Measurements from ENCODE around the gene SPACA7. TPM values are rescaled to one million over a fixed set of nuclear protein-coding genes. Genes with fewer than 3 reads are reported as not detected.

Gene SPACA7
- total RNA-seq, 2 experiments from 2014 or later = not detected

DNA sequence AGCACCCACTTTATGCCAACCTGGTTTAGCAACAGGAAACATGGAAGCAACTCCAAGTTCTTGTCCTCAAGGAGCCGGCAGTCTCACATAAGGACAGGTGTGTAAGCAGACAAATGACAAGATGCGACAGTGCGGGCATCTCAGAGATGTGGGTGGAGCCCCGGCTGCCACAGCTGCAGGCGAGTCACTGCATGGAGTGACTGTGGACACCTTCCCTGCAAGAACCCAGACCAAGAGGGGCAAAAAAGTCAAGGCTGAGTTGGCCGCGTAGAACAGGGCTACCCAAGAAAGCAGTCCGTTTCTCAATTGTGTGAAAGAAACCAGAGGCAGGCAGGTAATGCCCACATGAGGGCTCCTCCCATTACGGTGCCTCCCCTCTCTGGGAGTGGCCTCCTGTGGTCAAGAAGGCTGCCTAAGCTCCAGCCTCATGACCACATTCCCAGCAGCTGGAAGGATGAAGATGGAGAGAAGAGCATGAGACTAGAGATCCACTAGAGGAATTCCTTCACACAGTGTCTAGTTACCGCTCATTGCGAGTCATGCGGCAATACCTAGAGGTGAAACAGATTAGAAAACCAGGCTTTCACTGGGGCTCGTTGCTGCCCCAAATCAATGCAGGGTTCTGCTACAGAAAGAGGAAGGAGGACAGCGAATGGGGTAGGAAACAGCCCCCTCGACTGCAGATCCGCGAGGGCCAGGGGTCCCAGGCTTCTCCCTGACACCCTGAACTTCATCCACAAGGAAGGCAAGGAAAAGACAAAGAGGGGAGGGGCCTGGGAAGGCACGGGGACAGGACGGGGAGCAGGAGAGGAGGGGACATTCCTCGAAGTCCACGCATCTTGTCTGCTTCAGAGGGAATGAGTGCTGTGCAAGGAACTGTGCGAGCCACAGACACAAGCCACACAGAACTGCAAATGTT, 80.2 kb downstream of the SPACA7 start:
- POLR2A ChIA-PET = no interaction called here
- CTCF ChIA-PET = no interaction called here

- CTCF ChIA-PET = no interaction called here
- POLR2A ChIA-PET = no interaction called here
Measured at GRCh38 chr13:112457081-112457480, 80.9 kb downstream of the SPACA7 start.

DNA sequence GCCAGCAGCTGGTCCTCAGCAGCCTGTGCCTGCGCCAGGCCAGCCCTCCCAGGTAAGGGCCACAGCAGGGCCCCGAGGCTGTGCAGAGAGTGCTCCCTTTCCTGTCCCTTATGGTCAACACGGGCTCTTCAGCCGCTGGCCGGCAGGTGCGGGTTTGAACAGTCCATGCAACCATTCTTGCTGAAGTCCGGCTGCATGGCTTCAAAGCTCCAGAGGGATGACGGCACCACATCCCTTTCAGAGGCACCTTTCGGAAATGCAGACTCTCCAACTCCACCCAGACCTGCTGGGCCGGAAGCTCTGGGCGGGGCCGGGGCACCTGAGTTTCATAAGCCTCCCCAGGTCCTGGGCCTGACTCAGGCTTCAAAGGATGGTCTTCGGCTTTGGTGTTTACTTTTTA, 81.3 kb downstream of the SPACA7 start:
- POLR2A ChIA-PET = no interaction called here
- CTCF ChIA-PET = no interaction called here

DNA sequence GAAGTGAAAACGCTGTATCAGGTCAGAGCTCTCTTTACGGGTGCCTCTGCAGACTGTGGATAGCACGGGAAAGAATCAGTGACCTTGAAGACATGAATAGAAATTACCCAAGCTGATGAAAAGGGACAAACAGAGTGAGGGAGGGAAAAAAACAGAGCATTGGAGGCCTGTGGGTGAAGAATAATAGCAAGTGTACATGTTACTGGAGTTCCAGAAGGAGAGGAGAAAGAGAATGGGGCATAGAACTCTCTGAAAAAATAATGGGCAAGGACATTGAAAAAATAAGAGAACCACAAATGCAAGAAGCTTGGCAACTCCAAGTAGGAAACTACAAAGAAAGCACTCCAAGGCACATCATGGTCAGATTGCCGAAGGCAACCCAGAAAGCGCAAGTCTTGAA, 86.3 kb downstream of the SPACA7 start:
- POLR2A ChIA-PET = no interaction called here
- CTCF ChIA-PET = no interaction called here

DNA sequence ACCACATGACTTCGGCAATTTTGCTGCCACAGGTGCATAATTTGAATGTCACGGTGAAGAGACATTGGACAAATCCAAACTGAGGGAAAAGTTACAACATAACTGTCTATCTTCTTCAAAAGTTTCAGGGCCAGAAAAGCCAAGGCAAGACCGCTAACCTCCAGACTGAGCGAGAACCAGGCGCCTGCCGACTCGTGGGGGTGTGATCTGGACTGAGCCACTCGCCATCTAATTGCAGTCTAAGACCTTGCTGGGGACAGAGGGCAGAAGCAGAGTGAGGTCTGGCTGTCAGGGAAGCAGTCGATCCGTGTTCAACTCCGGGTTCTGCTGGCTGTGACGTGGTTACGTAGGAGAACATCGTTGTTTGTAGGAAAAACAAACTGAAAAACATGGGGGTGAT, 88.6 kb downstream of the SPACA7 start:
- CTCF ChIA-PET = no interaction called here
- POLR2A ChIA-PET = no interaction called here

GRCh38 chr13:112465251-112466131, 89.3 kb downstream of the SPACA7 start:
- ChIA-PET POLR2A (no interaction called here), CTCF (no interaction called here)

DNA sequence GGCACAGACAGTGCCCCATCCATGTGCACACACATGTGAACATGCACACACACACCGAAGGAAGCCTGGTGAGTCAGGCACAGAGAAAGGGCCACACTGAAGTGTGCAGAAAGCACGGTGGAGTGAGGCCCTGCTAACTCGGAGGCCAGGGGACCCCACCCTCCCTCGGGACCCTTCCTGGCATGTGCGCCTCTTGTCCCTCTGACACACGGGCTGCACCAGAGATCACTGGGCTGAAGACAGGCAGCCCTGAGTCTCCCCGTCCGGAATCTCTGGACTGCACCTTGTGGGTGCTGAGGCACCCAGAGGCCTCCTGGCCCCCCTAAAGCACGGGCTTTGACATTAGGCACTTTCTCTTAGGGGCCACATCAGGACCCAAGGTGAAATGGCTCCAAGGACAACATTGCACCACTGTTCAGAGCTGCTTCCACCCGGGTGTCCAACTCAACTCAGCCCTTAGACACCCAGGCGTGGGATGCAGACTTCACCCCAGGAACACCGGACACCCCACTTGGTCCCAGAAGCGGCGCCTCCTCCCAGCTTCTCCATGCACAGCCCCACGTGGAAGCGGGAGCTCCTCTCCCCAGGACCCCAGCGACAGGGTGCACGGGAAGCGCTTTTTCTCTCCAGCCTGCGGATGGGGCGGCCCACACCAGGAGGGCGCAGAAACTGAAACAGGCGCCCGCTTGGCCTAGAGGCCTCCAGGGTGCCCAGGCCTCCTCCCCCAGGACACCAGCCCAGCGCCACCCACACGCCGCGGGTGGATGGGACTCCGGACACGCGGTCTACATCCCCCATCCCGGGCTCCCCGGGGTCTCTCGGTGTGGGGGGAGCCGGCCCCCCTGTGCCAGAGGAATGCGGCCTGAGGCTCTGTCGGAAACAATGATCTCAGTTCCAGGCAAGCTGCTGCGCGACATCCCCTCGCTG, 90.2 kb downstream of the SPACA7 start:
- ChIA-PET CTCF (no interaction called here), POLR2A (no interaction called here)

DNA sequence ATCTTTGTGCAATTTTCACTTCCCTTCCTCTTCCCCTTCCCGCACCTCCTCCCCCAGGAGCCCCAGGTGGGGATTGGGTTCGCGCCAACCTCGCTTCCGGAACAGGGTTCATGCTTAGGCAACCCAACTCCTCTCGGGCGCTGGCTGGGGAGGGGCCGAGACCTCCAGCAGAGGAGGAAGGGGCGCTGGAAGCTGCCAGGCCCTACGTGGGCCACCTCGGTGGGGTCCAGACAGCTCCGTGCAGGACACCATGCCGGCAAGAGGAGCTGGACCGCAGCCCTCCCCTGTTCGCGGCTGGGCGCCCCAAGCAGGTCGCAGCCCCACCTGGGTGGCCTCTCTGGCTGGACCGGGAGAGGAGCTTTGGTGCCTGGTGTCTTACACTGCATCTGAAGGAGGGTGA, 91.1 kb downstream of the SPACA7 start:
- ChIA-PET POLR2A (no interaction called here), CTCF (no interaction called here)

DNA sequence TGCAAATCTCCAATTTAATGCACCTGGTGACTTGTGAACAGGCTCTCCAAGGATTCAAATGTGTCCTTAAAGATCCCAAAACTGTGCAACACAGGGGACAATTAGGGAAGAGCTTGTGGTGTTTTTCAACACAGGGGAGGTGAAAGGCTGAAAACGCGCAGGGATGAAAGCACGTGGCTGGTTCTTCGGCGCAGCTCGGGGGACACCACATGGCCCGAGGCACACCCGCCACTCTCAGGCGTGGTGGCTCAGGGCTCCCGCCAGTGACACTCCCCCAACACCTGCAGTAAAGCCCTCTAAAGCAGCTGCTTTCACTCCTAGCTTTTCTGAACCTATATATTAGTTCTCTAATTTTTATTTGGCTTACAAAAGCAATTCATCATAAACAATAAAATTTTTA, 91.9 kb downstream of the SPACA7 start:
- POLR2A ChIA-PET = no interaction called here

GRCh38 chr13:112469071-112469745, 93.1 kb downstream of the SPACA7 start:
- CTCF ChIA-PET = no interaction called here
- POLR2A ChIA-PET = no interaction called here

More for the DNA sequence above, 91.9 kb downstream of the SPACA7 start:
- CTCF ChIA-PET = no interaction called here

DNA sequence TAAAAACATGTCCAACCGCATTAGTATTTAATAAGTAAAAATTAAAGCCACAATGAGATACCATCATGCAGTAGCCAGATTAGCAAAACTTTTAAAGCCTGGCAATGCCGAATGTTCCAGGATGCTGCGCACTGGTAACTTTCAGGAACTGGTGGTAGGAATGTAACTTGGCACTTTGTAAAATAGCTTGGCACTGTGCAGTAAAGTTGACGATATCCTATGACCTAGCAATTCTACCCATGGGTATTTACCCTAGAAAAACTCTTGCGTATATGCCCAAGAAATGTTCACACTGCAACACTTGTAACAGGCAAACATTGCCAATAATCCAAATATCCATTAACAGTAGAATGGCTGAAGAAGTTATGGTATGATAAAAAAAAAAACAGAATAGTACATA, 97.7 kb downstream of the SPACA7 start:
- POLR2A ChIA-PET = no interaction called here
- CTCF ChIA-PET = no interaction called here

DNA sequence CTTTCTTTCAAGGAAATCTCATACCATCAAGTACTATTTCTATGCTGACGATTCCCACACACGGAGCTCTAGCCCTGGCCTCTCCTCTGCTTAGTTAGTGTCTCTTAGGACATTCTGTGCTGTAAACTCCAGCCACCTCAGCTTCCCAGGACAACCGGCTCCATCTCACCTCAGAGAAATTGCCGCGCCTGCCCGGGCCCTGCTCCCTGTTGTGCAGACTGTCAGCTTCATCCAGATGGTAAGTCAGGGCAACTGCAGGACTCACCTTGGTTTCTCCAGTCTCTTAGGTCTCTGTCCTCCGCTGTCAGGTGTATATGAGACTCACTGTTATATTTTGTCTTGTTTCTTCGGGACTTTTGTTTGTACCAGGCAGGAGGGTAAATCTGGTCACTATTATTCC, 98.7 kb downstream of the SPACA7 start:
- CTCF ChIA-PET = no interaction called here
- POLR2A ChIA-PET = no interaction called here

DNA sequence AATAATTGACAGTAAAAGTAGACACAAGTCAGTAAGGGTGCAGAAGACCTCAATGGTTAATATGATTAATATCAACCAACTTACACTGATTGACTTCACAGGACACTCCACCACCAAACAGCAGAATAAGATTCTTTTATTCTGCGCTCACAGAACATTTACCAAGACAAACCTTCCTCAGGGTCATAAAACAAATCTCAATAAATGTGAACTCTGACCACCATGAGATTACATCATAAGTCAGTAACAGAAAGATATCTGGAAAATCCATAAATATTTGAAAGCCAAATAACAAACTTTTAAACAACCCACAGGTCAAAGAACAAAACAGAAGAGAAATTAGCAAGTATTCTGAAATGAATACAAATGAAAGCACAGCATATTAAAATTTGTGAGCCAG, 99.7 kb downstream of the SPACA7 start:
- CTCF ChIA-PET = no interaction called here

GRCh38 chr13:112477070-112477619, 101.0 kb downstream of the SPACA7 start:
- ChIA-PET CTCF (no interaction called here), POLR2A (no interaction called here)

More for the DNA sequence above, 99.7 kb downstream of the SPACA7 start:
- POLR2A ChIA-PET = no interaction called here

- ChIA-PET POLR2A (no interaction called here), CTCF (no interaction called here)
Measured at GRCh38 chr13:112479389-112479788, 103.2 kb downstream of the SPACA7 start.

DNA sequence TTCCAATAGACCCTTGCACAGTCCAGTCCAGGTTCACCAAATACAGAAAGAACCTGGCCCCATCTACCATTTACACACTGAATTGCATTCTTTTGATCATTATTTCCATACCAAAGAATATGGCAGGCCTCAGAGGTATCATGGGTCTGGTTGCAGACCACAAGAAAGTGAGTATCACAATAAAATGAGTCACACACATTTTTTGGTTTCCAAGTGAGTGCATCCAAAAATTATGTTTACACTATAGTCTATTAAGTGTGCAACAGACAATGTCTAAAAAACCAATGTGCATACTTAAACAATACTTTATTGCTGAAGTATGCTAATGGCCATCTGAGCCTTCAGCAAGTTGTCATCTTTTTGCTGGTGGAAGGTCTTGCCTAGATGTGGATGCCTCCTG, 105.3 kb downstream of the SPACA7 start:
- ChIA-PET POLR2A (no interaction called here), CTCF (no interaction called here)

DNA sequence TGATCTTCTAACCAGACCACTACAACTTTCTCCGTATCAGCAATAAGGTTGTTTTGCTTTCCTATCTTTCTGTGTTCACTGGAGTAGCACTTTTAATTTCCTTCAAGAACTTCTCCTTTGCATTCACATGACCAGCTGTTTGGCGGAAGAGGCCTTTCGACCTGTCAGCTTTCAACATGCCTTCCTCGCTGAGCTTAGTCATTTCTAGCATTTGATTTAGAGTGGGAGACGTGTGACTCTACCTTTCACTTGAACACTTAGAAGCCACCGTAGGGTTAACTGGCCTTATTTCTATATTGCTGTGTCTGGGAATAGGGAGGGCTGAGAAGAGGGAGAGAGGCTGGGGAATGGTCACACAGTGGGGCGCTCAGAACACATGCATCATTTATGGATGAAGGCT, 107.1 kb downstream of the SPACA7 start:
- POLR2A ChIA-PET = no interaction called here
- CTCF ChIA-PET = no interaction called here
